OCI-LY7 (cell line): ENCODE results near the gene RPL27. TPM values are rescaled to one million over a fixed set of nuclear protein-coding genes. Genes with fewer than 3 reads are reported as not detected.

Experiments used
- BruUV-seq: library from RNA; stranded (reverse); fragments of 400-500 nt; replicated peaks from 2 replicates; lab custom pipeline; 2021; lab: Mats Ljungman, UMichigan
- CTCF ChIA-PET: fragments of 300-600 bp; sonication (Branson Sonifier 250); formaldehyde crosslinking; loops from one replicate; lab custom pipeline; 2022; ENCODE audit warnings: antibody characterized with exemption; ENCODE audit not compliant: unreplicated experiment; lab: Charles Lee
- POLR2A ChIA-PET: fragments of 300-600 bp; sonication (Branson Sonifier 250); formaldehyde crosslinking; loops from one replicate; lab custom pipeline; 2022; ENCODE audit warnings: antibody characterized with exemption; lab: Charles Lee
- DNase-seq: peaks from one replicate; pipeline ENCODE4 v3.0.0-alpha.2; 2015; ENCODE audit warnings: low spot score
- H2AFZ ChIP-seq: fragments of 200-600 bp; sonication (generic), shearing (Covaris generic); 2 replicates; pipeline ENCODE4 v1.6.1; 2014; ENCODE audit warnings: mild to moderate bottlenecking, antibody characterized with exemption, low read length, moderate library complexity
- H3K27ac ChIP-seq: fragments of 200-600 bp; sonication (generic); 2 replicates; pipeline ENCODE4 v1.5.1; 2014; ENCODE audit warnings: mixed run types, low read depth, mild to moderate bottlenecking, moderate library complexity, low read length, inconsistent platforms; ENCODE audit not compliant: poor library complexity, severe bottlenecking
- H3K36me3 ChIP-seq: fragments of 200-600 bp; sonication (generic); 2 replicates; pipeline ENCODE4 v1.6.1; 2014; ENCODE audit warnings: mild to moderate bottlenecking, antibody characterized with exemption, low read length, moderate library complexity, mixed read lengths; ENCODE audit not compliant: insufficient read depth
- H3K4me1 ChIP-seq: fragments of 200-600 bp; sonication (generic); 2 replicates; pipeline ENCODE4 v1.5.1; 2014; ENCODE audit warnings: mild to moderate bottlenecking, low read length; ENCODE audit not compliant: insufficient read depth, poor library complexity, severe bottlenecking
- H3K4me2 ChIP-seq: fragments of 200-600 bp; sonication (generic); 2 replicates; pipeline ENCODE4 v1.6.1; 2014; ENCODE audit warnings: mild to moderate bottlenecking, low read length
- H3K4me3 ChIP-seq: fragments of 200-600 bp; sonication (generic); 2 replicates; pipeline ENCODE4 v1.5.1; 2014; ENCODE audit warnings: mild to moderate bottlenecking, low read depth, low read length; ENCODE audit not compliant: poor library complexity, severe bottlenecking
- H3K79me2 ChIP-seq: fragments of 200-600 bp; sonication (generic); 2 replicates; pipeline ENCODE4 v1.6.1; 2016; ENCODE audit warnings: low read depth, mild to moderate bottlenecking, low read length, moderate library complexity, mixed read lengths; ENCODE audit not compliant: insufficient read depth
- H3K9me2 ChIP-seq: fragments of 200-600 bp; sonication (generic); 2 replicates; pipeline ENCODE4 v1.6.1; 2016; ENCODE audit warnings: mild to moderate bottlenecking, low read length, mixed read lengths; ENCODE audit not compliant: insufficient read depth
- H3K9me3 ChIP-seq: fragments of 200-600 bp; sonication (generic); 2 replicates; pipeline ENCODE4 v1.6.1; 2014; ENCODE audit warnings: mild to moderate bottlenecking, mixed run types, low read length, mixed read lengths
- H4K20me1 ChIP-seq: fragments of 200-600 bp; sonication (generic); 2 replicates; pipeline ENCODE4 v1.6.1; 2014; ENCODE audit warnings: mild to moderate bottlenecking, antibody characterized with exemption, low read length, moderate library complexity, mixed read lengths; ENCODE audit not compliant: insufficient read depth
- CTCF ChIP-seq: fragments of 200-600 bp; sonication (generic); conservative IDR thresholded peaks from 2 replicates; pipeline ENCODE4 v1.5.1; 2014; ENCODE audit warnings: mild to moderate bottlenecking, antibody characterized with exemption, low read length, moderate library complexity, mixed read lengths
- EZH2phosphoT487 ChIP-seq: fragments of 200-600 bp; sonication (generic); IDR thresholded peaks from 2 replicates; pipeline ENCODE4 v1.6.1; 2018; ENCODE audit warnings: low read depth, borderline replicate concordance, mild to moderate bottlenecking, mixed run types, antibody characterized with exemption, low read length, moderate library complexity, mixed read lengths
- intact Hi-C: fragments of 100-400 bp; cut with micrococcal nuclease; formaldehyde crosslinking; loops from one replicate; pipeline ENCODE4 v1.10.0; 2022; ENCODE audit not compliant: unreplicated experiment
- total RNA-seq, 2 experiments: library from RNA; depleted of rRNA in 1 of 2; stranded (reverse); fragments of >200 nt in 1 of 2; shearing (Covaris generic) in 1 of 2; gene quantifications; 2 replicates each; pipeline ENCODE4 v1.2.3, GENCODE V29; 2014 to 2022

Gene RPL27
- total RNA-seq, 2 experiments from 2014 or later, result 1,313 to 2,299 TPM

DNA sequence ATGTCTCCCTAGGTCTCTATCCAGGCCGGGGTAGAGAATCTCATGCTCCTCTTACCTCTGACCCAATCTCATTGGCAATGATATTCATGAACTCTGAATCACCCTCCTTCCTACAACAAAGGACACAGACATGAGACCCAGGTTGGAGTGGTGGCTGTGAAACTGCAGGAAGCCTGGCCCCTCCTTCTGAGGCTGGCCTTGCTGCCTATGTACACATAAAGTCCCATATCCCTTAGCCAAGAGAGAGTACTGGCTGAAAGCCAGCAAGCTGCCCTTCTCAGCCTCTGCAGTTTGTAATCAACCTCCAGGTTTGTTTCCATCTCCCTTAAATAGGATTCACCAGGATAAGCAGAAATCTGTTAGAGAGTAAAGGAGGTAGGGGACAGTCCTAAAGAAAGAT is 44.5 kb upstream of the RPL27 start:
- peaks cover 76% of the 10 kb centered on the region for H3K36me3 ChIP-seq
- no peak overlapping the region for H3K4me3 ChIP-seq
- no peaks in the 10 kb centered on the region for H3K9me2 ChIP-seq
- no peak overlapping the region for H3K27ac ChIP-seq
- no peak overlapping the region for H2AFZ ChIP-seq
- H4K20me1 ChIP-seq, result no peaks in the 10 kb centered on the region
- no peaks in the 10 kb centered on the region for H3K4me1 ChIP-seq
- POLR2A ChIA-PET, result interaction anchor here (0.6 kb wide), 1 partner anchor 19 kb away, joined by 3 read pairs; no protein-coding TSS in a partner anchor
- H3K4me2 ChIP-seq, result no peak overlapping the region
- CTCF ChIA-PET, result no interaction called here
- no peak for DNase-seq
- BruUV-seq, result no TSS peak
- TF ChIP-seq EZH2phosphoT487 (no peak), CTCF (no peak)
- intact Hi-C loops, result no loop called here
- H3K79me2 ChIP-seq, result no peaks in the 10 kb centered on the region
- H3K9me3 ChIP-seq, result no peaks in the 10 kb centered on the region

GRCh38 chr17:42964161-42964932 is 33.9 kb upstream of the RPL27 start, which contains the start of gene AARSD1:
Gene AARSD1, minus strand, starts transcription at chr17:42964454. Its CDS starts 14 bp downstream, at chr17:42964440.
- Histone ChIP-seq H3K9me2 (no peaks in the 10 kb centered on the region), H3K36me3 (peaks cover 33% of the 10 kb centered on the region), H2AFZ (peak within 1 kb of the TSS; percentile 100), H3K79me2 (peaks cover 14% of the 10 kb centered on the region; the same call in 1 of the 2 replicates), H3K9me3 (no peaks in the 10 kb centered on the region), H3K4me2 (peak within 1 kb of the TSS; percentile 96), H3K4me1 (peaks cover 31% of the 10 kb centered on the region), H4K20me1 (no peaks in the 10 kb centered on the region), H3K4me3 (peak within 1 kb of the TSS; percentile 92), H3K27ac (peak within 1 kb of the TSS; percentile 41)
- intact Hi-C loops, result loop anchor here (1.0 kb wide), 1 partner anchor 21 kb away; no protein-coding TSS in a partner anchor
- BruUV-seq, result no TSS peak
- TF ChIP-seq EZH2phosphoT487 (no peak), CTCF (no peak; the same call in 1 of the 2 replicates)
- ChIA-PET CTCF (no interaction called here), POLR2A (interaction anchor here (0.6 kb wide), 1 partner anchor 704 kb away, joined by 3 read pairs; no protein-coding TSS in a partner anchor)
- DNase-seq, result peak; percentile 86

- no TSS peak for BruUV-seq
- Histone ChIP-seq H3K79me2 (peaks cover 14% of the 10 kb centered on the region; the same call in 1 of the 2 replicates), H2AFZ (no peak overlapping the region), H3K4me2 (no peak overlapping the region), H3K36me3 (no peaks in the 10 kb centered on the region), H3K9me3 (no peaks in the 10 kb centered on the region), H3K27ac (no peak overlapping the region), H3K9me2 (no peaks in the 10 kb centered on the region), H3K4me3 (no peak overlapping the region), H3K4me1 (peaks cover 27% of the 10 kb centered on the region), H4K20me1 (no peaks in the 10 kb centered on the region)
- CTCF ChIA-PET, result no interaction called here
- intact Hi-C loops, result no loop called here
- no peak for DNase-seq
- no peak for TF ChIP-seq EZH2phosphoT487
- TF ChIP-seq CTCF, result no peak
- POLR2A ChIA-PET, result interaction anchor here (0.8 to 1.5 kb wide), 4 partner anchors 12 to 144 kb away, joined by 3 to 5 read pairs (median 3); partner anchors contain the start of genes BECN1 and PTGES3L
Observed at GRCh38 chr17:42967925-42968324, 30.3 kb upstream of the RPL27 start.
